ENCODE results near the gene TOX2.

Gene TOX2

DNA sequence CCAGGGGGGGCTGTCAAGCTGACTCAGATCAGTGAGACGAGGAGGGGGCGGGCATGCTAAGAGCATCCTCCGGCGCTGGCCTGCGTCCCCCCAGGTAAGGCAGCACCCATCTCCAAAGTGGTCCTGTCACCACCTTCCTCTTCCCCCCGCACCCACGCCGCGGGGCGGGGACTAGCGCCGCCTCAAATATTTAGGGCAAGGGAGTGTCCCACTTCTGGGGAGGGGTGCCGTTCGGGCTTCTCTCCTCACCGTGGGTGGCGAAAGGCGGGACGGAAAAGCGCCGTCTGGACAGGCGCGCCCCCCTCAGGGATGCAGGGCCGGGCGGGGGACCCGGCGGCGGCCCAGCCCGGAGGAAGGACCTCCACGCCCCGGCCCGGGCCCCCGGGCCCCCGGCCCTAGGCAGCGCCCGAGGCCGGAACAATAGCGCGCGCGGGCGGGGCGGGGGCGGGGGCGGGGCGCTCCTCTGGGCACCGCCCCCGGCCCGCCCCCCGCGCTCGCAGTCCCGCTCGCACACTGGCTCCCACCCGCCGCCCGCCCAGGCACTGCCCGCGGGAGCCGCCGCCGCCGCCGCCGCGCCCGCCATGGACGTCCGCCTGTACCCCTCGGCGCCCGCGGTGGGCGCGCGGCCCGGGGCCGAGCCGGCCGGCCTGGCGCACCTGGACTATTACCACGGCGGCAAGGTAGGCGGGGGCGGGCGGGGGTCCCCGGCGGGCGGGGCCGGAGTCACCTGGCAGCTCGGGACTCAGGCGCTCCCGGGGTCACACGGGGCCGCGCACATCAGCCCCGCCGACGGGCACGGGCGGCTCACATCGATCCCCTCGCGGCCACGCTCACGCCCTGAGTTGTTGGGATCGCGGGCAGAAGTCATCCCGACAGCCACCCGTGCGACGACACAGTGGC, at the start of gene TOX2:
Gene TOX2 (plus strand): TSS at position 542 of the 900 bp plus-strand sequence. CDS start 40 bp downstream, at position 582.
- no peak for DNase-seq (ENCODE audit: low spot score)

DNA sequence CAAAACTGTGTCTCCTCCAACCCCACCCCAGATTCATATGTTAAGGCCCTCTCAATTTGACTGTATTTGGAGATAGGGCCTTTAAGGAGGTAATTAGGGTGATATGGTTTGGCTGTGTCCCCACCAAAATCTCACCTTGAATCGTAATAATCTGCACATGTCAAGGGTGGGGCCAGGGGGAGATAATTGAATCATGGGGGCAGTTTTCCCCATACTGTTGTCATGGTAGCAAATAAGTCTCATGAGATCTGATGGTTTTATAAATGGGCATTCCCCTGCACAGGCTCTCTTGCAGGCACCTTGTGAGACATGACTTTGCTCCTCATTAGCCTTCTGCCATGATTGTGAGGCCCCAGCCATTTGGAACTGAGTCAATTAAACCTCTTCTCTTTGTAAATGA, 46.6 kb upstream of the TOX2 start:
- DNase-seq (ENCODE audit: low spot score), result no peak

DNA sequence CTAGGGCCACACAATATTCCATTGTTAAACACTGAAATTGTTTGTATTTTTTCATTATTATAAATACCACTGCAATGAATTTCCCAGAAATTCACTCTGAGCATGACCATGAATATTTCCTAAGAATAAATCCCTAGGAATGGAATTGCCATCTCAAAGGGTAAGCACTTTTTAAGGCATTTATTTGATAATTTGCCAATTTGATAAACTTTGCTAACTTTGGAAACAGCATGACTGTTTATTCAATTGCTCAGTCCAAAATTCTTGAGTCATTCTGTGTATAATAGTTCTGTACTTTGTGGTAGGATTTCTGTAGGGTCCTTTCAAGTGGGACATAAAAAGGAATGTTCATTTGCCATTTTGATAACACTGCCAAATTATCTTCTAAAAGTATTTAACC, 44.2 kb upstream of the TOX2 start:
- DNase-seq (ENCODE audit: low spot score), result no peak

- no peak for DNase-seq (ENCODE audit: low spot score)
Measured at GRCh38 chr20:43878776-43879175, 35.9 kb upstream of the TOX2 start.

- no peak for DNase-seq (ENCODE audit: low spot score)
Measured at GRCh38 chr20:43893930-43894329, 20.7 kb upstream of the TOX2 start.

DNA sequence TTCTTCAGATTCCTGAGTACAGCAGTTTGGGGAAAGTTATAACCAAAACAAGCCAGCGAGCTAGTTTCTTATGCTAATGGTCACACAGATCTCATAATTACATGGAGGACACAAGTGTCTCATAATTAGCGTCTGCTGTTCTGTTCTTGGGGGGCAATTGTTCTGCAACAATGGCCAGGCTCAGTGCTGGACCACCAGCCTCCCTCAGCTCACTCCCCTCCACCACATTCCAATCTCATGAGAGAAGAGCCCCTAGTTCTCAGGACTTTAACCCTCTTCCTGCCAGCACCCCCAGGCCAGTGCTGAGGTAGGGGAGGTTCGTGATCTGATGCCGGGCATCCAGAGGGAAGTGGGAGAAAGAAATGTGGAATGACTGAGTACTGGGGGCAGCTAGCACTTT, 20.2 kb upstream of the TOX2 start:
- no peak for DNase-seq (ENCODE audit: low spot score)

DNA sequence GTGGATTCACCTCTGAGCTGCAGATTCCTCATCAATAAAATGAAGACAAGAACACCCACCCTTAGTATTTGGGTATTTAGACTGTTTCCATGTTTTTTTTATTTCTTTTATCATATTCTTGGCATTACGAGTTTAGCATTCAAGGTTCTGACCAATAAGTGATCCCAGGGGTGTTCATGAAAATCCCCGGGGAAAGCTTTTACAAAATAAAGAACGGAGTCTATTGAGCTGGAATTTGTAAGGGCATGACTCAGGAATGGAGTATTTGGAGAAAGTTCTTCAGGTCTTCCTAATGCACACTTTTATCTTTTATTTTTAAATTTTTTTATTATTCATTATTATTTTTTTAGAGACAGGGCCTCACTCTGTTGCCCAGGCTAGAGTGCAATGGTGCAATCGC, 19.4 kb upstream of the TOX2 start:
- DNase-seq (ENCODE audit: low spot score), result no peak

DNA sequence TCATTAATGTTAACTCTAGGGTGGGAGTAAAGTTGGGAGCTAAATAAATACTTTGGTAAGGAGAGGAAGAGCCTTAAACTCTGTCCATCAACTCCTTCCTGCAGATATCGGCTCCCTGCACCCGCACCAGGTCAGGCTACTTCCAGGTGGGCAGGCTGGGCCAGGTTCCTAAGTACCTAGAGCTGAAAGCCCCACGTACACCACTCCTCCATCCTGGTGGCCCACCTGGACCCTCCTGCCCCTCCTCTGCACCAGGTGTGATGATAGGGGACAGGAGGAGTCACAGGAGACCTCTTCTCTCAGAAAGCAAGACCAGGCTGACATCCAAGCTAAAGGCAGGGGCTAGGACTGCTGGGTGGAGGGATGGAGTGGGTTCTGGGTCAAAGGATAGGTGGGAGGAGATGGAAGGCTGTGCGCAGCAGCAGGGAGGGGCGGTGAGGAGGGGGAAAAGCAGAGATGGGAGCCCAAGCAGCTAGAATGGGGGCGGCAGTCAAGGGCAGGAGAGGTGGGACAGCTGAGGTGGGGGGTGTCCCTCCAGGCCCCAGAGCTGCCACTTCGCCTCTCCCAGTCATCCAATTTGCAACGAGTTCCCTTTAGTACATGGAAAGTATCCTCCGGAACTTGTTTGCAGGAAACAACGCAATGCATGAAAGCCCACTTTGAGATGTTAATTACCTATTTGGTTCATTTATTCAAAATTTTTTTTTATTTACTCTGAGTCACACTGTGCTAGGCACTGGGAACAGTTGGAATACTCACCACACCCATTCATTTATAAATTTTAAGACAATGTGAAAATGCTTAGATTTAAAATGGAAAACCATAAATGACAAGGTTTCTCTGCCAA, 15.2 kb upstream of the TOX2 start:
- DNase-seq (ENCODE audit: low spot score), result no peak

GRCh38 chr20:43900121-43900466, 14.6 kb upstream of the TOX2 start:
- no peak for DNase-seq (ENCODE audit: low spot score)

GRCh38 chr20:43900496-43900895, 14.2 kb upstream of the TOX2 start:
- no peak for DNase-seq (ENCODE audit: low spot score)

DNA sequence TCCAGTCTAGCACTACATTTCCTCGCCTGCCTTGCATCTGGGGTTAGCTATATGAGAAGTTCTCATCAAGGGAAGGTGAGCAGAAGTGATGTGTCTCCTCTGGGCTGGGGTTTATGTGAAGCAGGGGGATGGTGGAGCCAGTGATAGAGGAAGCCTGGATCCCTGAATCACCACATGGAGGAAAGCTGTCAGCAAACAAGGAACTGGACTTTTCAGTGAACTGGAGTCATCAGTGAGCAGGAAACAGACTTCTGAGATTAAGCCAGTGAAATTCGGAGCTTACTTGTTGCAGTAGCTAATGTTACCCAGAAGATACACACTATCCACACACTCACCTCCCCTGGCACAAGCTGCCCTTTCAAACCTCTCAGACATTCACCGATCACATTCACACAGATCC, 13.4 kb upstream of the TOX2 start:
- no peak for DNase-seq (ENCODE audit: low spot score)

DNA sequence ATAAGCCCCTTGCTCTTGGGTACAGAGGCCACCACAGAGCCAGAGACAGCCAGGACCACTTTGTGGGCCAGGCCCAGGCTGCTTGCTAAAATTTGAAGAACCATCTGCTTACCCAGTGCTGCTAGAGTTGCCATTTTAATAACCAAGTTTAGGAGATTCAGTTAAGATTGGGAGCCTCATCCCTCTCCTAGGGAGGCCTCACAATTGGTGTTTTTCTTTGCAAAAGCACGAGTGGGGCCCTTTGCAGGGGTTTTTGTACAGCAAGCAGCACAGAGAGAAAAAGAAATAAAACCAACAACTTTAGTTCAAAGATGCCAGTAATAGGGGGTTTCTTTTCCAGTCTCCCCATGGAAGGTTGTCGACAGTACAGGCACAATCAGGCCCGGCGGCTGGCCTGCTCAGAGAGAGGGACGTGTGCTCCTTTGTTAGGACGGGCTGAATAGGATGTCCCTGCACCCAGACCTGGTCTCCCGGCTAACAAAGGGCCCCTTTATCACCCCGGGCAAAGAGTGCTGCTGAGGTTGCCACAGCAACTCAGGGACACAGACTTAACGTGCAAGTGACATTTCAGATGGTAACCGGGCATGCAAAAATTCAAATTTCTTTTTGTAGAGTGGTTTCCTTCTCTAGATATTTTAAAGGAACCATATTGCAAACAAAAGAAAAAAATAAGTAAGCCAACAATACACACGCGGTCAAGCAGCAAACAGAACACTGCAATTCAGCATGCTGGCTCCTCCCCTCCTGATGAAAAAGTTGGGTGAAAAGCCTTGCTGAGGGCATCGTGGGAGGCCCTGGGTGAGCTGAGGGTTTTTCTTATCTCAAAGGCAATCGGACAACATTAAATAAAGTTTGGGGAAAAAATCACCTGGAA, 10.5 kb upstream of the TOX2 start:
- no peak for DNase-seq (ENCODE audit: low spot score)

DNA sequence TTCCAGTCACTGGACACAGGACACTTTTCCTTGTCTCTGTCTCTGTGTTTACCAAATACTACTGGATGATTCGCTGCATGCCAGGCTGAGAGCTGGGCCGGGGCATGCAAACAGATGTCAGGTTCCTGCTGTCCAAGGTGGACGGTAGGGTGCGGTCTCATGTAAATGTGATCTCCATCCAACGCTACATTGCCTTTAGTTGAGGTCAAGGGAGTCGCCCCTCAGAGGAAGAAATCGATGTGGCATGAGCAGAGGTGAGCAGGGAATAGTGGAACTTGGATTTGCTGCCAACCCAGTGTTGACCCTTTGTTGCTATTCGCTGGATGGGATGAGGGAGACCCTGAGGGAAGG, 9.8 kb upstream of the TOX2 start:
- DNase-seq (ENCODE audit: low spot score), result no peak

- no peak for DNase-seq (ENCODE audit: low spot score)
Measured at GRCh38 chr20:43906505-43907034, 8.1 kb upstream of the TOX2 start.

- no peak for DNase-seq (ENCODE audit: low spot score)
Measured at GRCh38 chr20:43909211-43909610, 5.4 kb upstream of the TOX2 start.

DNA sequence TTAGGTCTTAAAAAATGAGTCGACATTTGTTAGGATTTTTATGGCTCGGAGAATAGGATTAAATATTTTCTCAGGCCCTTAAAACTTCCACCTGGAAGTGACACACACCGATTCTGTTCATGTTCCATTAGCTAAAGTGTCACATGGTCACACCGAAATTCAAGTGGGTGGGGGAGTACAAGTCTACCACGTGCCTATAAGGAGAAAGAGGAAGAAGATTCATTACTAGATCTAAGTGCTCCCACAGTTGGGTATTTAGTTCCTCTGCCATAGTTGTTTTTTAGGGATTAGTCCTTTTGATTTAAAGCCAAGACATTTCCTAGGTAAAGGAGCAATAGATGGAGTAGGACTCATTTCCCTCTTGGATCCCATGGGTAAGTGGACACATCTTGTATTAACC, 4.9 kb upstream of the TOX2 start:
- DNase-seq (ENCODE audit: low spot score), result no peak

DNA sequence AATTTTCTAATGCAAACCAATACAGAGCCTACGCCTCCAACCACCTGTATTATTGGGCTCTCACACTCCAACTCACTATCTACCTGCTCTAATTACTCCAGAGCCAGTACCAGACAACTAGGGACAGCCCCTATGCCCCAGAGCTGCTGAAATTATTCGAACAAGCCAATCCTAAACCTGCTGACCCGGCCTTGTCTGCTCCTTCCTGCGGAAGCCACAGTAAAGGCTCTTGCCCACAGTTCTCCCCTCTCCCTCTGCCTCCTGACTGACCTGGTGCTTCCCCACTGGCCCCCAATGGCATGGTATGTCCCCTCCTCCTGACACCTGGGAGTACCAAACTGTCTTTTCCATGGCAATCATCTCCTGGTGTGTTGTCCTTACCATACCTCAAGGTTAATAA, 4.1 kb upstream of the TOX2 start:
- DNase-seq (ENCODE audit: low spot score), result no peak

GRCh38 chr20:43911066-43911465, 3.6 kb upstream of the TOX2 start:
- DNase-seq (ENCODE audit: low spot score), result no peak

- no peak for DNase-seq (ENCODE audit: low spot score)
Measured at GRCh38 chr20:43913291-43914025, 1.2 kb upstream of the TOX2 start.

GRCh38 chr20:43915211-43916072, 790 bp downstream of the TOX2 start:
- no peak for DNase-seq (ENCODE audit: low spot score)
